ENCODE data around the gene ACOX1.
A peak's percentile ranks its signal among the peaks of the same experiment; 100 is the strongest.

Gene ACOX1

DNA sequence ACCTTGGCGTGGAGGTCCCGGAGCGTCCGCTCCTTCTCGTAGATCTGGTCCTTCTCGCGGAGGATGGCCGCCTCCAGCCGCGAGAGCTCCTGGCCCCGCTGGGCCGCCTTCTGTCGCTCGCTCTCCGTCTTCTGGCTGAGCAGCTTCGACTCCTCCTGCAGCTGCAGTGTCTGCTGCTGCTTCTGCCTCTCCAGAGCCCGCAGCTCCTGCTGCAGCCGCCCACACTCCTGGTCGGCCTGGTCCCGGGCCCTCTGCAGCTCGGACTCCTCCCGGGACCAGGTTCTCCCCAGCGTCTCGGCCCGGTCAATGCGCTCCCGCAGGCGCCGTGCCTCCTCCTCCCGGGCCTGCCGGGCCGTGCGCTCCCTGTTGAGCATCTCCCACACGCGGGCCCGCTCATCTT, 29.2 kb upstream of the ACOX1 start:
- DNase-seq: no peak

DNA sequence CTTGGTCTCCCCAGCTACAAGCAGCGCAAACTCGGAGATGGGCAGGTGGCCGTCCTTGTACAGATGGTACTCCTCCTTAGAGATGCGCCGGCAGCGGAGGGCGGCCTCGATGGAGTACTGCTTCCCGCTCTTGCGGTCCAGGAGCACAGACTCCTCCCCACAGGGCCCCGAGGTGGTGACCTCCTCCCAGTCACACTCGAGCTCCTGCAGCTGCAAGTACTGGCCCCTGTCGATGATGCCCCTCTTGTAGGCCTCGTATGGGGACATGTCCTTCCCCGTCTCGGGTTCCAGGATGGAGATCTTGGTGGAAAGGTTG, 28.8 kb upstream of the ACOX1 start:
- DNase-seq: no peak

DNA sequence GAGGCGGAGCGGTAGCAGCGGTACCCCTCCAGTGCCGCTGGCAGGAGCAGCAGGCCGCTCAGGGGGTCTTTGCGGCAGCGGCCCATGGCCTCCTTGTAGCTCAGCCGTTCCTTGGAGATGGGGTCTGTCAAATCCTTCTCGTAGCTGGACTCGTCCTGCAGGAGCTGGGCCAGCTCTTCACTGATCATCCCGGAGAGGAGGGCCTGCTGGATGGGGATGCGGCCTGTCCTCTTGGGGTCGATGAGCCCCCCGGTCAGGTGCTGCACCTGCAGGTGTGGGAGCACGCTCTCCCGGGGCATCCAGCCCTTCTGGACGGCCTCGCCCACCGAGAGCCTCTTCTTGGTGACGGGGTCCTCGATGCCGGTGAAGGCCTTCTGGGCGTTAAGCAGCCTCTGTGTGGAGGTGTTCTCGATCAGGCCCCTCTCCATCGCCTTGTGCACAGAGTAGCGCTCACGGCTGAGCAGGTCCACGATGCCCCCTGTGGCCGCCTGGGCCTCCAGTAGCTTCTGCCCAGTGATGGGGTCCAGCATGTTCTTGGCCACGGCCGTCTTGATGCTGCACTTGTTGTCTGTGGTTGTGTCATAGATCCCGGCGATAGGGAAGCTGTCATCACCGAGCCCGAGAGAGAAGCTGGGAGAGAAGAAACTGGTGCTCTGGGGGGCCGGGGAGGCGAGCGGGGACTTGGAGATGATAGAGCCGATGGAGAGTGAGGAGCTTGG, 28.3 kb upstream of the ACOX1 start:
- no peak for DNase-seq

DNA sequence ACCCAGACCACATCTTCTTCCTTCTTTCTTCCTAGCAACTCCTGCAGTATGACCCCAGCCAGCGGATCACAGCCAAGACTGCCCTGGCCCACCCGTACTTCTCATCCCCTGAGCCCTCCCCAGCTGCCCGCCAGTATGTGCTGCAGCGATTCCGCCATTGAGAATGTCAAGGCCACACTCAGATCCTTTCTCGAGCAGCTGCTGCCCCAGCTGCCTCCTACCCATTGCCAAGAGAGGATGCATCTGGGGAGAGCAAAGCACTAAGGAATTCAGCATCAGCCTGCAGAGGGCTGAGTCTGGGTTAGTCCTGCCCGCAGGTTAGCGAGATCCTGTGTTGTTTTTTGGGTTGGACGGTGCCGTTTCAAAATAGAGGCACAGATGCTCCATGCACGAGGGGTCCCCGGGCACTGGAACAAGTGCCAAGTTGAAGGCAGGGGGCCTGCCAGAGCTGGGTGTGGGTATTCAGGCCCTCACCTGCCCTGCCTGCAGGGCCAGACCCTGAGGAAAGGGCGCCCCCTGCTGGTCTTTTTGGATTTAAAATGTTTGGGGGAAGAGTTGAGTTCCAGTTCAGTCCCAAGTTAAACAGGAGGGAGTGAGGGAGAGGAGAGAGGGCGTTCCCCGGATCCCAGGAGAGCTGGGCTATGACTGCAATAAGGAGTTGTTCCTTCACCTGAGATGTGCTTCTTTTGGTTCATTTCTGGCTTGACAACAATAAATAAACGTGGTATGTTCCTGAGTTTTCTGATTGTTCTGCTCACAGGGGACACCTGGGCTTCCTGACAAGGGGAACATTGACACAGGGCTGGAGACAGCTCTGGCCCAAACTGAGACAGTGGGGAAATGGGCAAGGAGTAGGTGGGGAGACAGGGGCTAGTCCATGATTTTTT, 26.5 kb upstream of the ACOX1 start:
- peak; percentile 34 for DNase-seq

GRCh38 chr17:76004750-76005262, 25.8 kb upstream of the ACOX1 start:
- DNase-seq: no peak

- no peak for DNase-seq
These were observed 24.9 kb upstream of the ACOX1 start for GRCh38 chr17:76003915-76004314.

DNA sequence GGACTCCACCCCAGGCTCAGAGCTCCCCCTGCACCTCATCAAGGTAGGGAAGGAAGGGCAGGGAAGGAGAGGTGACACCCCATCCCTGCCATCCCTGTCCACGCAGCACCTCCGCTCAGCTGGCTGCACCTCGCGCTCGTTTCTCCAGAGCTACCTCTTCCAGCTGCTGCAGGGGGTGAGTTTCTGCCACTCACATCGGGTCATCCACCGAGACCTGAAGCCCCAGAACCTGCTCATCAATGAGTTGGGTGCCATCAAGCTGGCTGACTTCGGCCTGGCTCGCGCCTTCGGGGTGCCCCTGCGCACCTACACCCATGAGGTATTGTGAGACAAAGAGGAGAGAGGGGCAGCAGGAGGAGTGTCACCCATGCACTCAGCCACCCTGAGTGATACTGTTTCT, 23.1 kb upstream of the ACOX1 start:
- DNase-seq: no peak

- no peak for DNase-seq
These were observed 22.0 kb upstream of the ACOX1 start, which contains the start of gene CDK3 for GRCh38 chr17:76000755-76001521. Gene CDK3 (plus strand): TSS chr17:76000855. CDS start chr17:76001426, 571 bp downstream.

DNA sequence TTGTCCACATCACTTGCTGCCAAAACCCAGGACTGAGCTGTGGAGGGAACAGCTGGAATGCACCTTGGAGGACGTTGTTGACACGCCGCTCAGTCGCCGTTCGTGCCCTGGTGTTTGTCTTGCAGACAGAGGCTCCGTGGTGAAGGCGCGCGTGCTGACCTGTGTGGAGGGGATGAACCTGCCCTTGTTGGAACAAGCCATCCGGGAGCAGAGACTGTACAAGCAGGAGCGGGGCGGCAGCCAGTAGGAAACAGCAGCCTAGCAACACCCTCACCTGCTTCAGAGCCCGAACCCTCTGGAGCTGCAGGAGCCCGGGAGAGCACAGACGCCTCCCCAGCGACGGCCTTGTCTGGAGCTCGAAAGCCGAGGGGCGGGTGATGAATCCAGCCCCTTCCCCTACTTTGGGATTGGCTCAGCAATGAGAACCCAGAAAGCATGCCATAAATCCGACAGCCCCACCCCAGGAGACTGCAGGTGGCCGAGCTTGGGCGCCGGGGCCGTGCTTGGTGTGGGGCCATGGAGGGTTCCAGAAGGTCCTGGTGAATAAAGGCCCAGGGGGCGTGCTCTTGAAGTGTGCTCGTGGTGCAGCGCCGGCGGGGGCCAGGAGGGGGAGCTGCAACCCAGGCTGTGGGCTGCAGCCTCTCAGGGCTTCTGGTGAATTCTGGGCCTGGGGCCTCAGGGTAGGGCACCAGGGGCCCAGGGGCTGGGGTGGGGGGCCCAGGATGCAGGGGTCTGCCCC, 21.2 kb upstream of the ACOX1 start:
- no peak for DNase-seq

GRCh38 chr17:75998327-75998795, 19.4 kb upstream of the ACOX1 start:
- no peak for DNase-seq

DNA sequence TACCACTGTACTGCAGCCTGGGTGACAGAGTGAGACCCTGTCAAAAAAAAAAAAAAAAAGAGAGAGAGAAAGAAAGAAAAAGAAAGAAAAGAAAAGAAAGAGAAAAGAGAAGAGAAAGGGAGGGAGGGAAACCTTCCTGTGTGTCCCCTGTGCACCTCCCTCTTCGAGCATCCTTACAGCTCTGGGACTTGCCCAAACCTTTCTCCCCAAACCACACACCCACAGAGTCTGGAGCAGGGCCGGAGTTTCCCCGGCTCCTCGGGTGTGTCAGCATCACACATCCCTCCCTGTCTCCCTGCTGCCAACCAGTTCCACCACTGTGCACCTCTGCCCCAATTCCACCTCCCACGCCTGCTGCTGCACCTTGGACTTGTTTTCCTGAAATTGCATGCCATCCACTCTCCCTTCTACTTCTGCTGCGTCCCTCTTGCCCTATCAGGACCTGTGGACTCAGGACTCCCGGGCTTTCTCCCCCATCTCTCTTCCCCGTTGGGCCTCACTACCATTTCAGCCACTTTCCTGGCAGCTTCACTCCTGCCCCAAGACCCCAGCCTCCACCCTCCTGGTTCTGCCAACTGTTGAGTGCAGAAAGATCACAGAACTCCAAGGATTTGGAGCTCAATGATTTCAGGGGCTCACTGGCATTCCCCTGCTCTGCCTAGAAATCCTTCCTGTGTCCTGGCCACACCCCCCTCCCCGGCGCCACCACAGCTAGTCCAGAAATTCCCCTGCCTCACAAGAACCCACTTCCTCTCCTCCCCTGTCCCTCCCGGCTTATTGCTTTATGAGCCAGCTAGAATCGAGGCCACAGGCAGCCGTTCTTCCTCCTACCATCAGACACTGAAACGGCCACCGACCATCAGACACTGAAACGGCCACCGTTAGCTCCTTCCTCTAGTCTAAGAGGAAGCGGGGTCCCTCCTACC, 18.0 kb upstream of the ACOX1 start:
- no peak for DNase-seq

GRCh38 chr17:75995385-75995925, 16.5 kb upstream of the ACOX1 start:
- no peak for DNase-seq

GRCh38 chr17:75994802-75995370, 15.9 kb upstream of the ACOX1 start:
- no peak for DNase-seq

GRCh38 chr17:75991396-75991795, 12.4 kb upstream of the ACOX1 start:
- DNase-seq: no peak

- no peak for DNase-seq
These were observed 8.1 kb upstream of the ACOX1 start for GRCh38 chr17:75987041-75987440.

- no peak for DNase-seq
These were observed 7.0 kb upstream of the ACOX1 start for GRCh38 chr17:75985986-75986385.

DNA sequence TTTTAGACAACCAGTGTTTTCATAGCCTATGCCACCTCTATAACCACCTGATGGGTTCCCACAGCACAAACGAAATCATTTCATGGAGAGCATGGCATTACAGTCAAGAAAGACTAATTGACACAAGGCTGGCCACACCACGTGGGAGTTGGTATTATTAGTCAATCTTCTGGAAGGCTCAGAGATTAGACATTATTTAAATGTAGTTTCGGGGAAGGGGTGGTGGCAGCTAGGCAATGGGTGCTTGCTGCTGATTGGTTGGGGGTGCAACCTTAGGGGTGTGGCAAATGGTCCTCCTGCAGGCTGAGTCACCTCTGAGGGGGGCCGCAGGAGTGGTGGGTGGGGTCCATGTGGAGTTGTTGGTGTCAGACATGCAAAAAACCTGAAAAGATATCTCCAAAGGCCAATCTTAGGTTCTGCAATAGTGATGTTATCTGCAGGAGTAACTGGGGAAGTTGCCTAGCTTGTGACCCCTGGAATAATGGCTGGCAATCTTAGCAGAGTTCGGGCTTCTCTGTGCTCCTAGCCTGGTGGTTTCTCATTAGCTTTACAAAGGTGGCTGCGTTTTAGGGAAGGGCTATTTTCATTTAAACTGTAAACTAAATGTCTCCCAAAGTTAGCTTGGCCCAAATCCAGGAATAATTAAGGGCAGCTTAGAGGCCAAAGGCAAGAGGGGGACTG, 4.7 kb upstream of the ACOX1 start:
- no peak for DNase-seq

- DNase-seq: no peak
These were observed 2.2 kb upstream of the ACOX1 start for GRCh38 chr17:75981019-75981615.

DNA sequence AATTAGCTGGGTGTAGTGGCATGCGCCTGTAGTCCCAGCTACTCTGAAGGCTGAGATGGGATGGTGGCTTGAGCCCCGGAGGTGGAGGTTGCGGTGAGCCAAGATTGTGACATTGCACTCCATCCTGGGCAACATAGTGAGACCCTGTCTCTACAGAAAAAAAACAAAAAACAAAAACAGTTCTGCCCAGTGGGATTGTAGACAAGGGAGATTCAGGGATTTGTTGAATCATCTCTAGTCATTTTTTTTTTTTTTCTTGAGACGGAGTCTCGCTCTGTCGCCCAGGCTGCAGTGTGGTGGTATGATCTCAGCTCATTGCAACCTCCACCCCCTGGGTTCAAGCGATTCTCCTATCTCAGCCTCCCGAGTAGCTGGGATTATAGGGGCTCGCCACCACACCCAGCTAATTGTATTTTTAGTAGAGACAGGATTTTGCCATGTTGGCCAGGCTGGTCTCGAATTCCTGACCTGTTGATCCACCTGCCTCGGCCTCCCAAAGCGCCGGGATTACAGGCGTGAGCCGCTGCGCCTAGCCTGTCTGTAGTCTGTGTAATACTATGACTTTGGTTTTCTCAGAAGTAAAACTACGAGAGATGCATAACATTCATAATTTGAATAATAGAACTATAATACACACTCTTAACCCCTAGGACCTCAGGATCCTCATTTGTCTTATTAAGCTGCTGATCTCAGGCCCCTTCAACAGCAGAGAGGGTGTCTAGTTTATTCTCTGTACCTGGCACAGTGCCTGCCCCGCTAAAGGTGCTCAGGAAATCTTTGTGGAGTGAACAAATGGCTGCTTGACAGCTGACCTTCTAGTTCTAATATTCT, 1.4 kb upstream of the ACOX1 start:
- DNase-seq: no peak
